ENCODE measurements around the gene MEG3.

DNA sequence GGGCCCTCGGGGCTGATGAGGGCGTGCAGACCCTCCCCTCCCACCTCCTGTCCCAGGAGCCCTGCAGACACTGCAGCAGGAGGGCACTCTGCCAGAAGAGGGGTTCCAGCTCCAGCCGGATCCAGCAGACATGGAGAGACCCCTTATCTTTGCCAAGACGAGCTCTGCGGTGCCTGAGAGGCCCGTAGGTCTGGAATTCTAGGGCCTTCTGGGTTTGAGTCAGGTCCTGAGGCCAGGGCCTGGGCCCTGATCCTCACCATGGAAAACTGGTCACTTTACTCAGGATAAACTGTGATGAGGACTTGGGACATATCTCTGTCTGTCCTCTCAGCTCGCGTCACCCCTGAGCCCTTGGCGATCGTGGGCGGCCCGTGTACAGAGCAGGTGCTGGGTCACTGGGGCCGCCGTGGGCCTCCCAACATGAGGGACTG, 13.8 kb downstream of the MEG3 start:
- no peak for TF ChIP-seq EZH2 (IDR thresholded peaks at IDR 0.05; ENCODE audit: borderline replicate concordance, low read depth, low read length, severe bottlenecking)
- TF ChIP-seq, protein P1, sequence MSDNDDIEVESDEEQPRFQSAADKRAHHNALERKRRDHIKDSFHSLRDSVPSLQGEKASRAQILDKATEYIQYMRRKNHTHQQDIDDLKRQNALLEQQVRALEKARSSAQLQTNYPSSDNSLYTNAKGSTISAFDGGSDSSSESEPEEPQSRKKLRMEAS (IDR thresholded peaks at IDR 0.05; ENCODE audit: insufficient read depth, insufficient read length), result no peak
